Measurements from ENCODE around the gene CPXM1. TPM values are rescaled to one million over a fixed set of nuclear protein-coding genes. Genes with fewer than 3 reads are reported as not detected.
A peak's percentile ranks its signal among the peaks of the same experiment; 100 is the strongest.

The CPXM1 gene
- total RNA-seq, 1 donor from 2014 or later = 1.3 TPM

DNA sequence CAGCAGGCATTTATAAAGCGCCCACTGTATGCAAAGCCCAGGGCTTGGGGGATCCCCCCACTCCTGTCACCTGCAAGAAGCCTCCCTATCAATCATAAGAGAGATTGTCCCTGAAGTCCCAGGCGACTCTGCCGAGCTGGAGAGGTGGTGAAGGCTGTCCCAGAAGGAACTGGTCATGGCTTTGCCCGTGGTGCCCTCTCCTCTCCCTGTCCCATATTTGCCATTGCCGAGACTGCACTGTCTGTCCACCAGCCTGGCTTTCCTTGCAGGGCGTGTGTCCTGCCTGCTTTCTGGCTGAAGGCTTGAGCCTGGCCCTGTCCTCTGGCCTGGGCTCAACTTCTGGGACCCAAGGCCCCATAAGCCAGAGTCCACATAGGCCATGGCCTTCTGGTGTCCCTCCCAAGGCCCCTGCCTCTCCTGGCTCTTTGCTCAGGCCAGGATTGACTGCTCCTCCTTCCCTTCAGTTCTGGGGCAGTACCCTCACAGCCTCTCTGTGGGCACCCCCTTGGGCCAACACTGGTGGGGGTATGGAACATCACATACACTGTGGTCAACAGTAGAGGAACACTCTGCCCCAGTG is 46.9 kb downstream of the CPXM1 start:
- peaks cover 23% of the 10 kb centered on the region for H3K4me1 ChIP-seq
- intact Hi-C loops (cut with DNase I) = no loop called here
- DNase-seq = no peak

DNA sequence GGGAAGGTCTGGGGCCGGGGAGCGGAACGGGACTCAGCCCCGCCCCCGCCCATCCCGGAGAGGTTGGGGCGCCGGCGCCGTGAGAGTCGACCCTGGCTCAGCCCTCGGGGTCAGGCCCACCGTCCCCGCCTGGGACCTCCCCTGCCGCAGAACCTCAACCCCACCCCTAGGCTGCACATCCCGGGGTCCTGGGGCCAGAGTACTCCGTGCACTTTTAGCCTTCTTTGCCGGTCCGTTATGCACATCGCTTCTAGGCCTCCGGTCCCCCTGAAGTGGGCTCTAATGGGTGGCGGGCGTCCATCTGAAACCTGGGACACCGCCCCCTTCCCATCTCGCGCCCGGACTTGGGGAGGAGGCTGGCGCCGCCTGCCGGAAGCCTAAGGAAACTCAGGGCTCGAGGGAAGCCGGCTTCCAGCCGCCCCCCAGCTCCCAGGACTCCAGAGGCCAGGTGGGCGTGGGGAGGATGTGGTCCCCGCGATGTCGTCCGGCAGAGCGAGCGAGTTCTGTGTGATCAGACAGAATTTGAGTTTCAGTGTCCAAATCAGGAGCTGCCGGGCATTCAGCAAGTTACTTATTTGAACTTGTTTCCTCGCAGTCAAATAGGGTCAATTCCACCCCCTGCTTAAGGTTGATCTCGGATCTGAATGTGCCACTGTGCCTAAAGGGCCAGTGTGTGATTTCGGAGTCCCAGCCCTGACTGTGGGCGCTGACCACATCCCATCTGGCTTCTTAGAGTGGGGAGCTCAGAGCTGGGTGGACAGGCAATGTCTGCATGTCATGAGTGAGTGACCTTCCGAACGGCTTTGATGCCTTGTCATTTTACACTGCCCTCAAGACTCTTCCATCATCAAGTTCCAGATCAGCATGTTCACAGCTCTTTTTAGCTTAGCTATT is 47.6 kb downstream of the CPXM1 start:
- intact Hi-C loops (cut with DNase I) = no loop called here
- ATAC-seq (peak; percentile 5), DNase-seq (no peak)

More for the DNA sequence above, 46.9 kb downstream of the CPXM1 start:
- Histone ChIP-seq H3K27ac (no peak overlapping the region), H3K36me3 (no peaks in the 10 kb centered on the region), H3K9me3 (no peaks in the 10 kb centered on the region), H3K4me3 (no peak overlapping the region), H3K27me3 (no peaks in the 10 kb centered on the region)
- TF ChIP-seq, protein P1, sequence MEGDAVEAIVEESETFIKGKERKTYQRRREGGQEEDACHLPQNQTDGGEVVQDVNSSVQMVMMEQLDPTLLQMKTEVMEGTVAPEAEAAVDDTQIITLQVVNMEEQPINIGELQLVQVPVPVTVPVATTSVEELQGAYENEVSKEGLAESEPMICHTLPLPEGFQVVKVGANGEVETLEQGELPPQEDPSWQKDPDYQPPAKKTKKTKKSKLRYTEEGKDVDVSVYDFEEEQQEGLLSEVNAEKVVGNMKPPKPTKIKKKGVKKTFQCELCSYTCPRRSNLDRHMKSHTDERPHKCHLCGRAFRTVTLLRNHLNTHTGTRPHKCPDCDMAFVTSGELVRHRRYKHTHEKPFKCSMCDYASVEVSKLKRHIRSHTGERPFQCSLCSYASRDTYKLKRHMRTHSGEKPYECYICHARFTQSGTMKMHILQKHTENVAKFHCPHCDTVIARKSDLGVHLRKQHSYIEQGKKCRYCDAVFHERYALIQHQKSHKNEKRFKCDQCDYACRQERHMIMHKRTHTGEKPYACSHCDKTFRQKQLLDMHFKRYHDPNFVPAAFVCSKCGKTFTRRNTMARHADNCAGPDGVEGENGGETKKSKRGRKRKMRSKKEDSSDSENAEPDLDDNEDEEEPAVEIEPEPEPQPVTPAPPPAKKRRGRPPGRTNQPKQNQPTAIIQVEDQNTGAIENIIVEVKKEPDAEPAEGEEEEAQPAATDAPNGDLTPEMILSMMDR (IDR thresholded peaks at IDR 0.05) = no peak
- ATAC-seq = no peak

DNA sequence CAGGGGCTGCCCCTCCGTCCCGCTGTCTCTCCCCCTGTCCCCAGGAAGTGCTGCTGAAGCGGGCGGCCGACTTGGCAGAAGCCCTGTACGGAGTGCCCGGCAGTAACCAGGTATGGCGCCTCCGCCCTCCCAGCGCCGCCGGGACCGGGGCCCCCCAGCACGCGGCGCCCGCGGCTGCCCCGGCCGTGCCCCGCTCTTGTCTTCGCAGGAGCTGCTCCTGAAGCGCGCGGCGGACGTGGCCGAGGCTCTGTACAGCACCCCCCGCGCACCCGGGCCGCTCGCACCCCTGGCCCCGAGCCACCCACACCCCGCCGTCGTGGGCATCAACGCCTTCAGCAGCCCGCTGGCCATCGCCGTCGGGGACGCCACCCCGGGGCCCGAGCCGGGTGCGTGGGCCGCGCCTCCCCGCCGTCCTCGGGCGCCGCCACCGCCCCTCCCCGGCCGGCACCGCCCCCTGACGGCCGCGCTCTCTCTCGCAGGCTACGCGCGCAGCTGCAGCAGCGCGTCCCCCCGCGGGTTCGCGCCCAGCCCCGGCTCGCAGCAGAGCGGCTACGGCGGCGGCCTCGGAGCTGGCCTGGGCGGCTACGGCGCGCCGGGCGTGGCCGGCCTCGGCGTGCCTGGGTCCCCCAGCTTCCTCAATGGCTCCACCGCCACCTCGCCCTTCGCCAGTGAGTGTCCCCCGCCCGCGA is 48.4 kb downstream of the CPXM1 start:
- TF ChIP-seq, protein P1 (IDR thresholded peaks at IDR 0.05) = no peak
- intact Hi-C loops (cut with DNase I) = no loop called here
- H3K27ac ChIP-seq = no peak overlapping the region

More for the DNA sequence above, 47.6 kb downstream of the CPXM1 start:
- TF ChIP-seq, protein P1 (IDR thresholded peaks at IDR 0.05) = peak; percentile 67
- Histone ChIP-seq H3K4me1 (peaks cover 23% of the 10 kb centered on the region), H3K27me3 (no peaks in the 10 kb centered on the region), H3K36me3 (no peaks in the 10 kb centered on the region), H3K9me3 (no peaks in the 10 kb centered on the region), H3K4me3 (peak overlapping the region; percentile 48), H3K27ac (no peak overlapping the region)

DNA sequence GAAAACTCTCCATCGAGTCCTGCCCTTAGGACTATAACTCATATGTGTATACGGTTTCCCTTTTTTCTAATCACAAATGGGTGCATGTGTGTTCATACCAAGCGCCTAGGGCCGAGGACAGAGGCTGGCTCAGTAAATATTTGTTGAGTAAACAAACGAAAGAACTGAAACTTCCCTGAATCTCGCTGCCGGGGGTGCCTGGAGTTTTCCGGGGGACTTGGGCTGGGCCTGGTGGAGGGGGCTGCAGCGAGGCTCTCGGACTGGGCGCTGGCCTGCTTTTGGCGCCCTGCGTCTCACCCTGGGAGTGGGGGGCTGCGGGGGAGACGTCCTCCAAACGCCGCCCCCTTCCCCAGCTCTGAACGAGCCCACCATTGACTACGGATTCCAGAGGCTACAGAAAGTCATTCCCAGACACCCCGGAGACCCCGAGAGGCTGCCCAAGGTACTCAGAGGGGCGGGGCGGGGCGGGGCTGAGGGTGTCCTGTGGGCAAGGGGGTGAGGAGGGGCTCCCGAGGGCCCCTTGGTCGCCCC is 49.0 kb downstream of the CPXM1 start:
- Histone ChIP-seq H3K4me3 (peak overlapping the region; percentile 48), H3K4me1 (peaks cover 23% of the 10 kb centered on the region), H3K36me3 (no peaks in the 10 kb centered on the region), H3K27me3 (no peaks in the 10 kb centered on the region), H3K27ac (no peak overlapping the region), H3K9me3 (no peaks in the 10 kb centered on the region)
- ATAC-seq = no peak
- intact Hi-C loops (cut with DNase I) = no loop called here
- TF ChIP-seq, protein P1 (IDR thresholded peaks at IDR 0.05) = no peak
- DNase-seq = no peak

More for the DNA sequence above, 48.4 kb downstream of the CPXM1 start:
- H3K4me1 ChIP-seq = peaks cover 23% of the 10 kb centered on the region
- H3K36me3 ChIP-seq = no peaks in the 10 kb centered on the region
- peak overlapping the region; percentile 48 for H3K4me3 ChIP-seq
- peak; percentile 55 for ATAC-seq
- no peaks in the 10 kb centered on the region for H3K27me3 ChIP-seq
- no peaks in the 10 kb centered on the region for H3K9me3 ChIP-seq
- DNase-seq = peak; percentile 74

DNA sequence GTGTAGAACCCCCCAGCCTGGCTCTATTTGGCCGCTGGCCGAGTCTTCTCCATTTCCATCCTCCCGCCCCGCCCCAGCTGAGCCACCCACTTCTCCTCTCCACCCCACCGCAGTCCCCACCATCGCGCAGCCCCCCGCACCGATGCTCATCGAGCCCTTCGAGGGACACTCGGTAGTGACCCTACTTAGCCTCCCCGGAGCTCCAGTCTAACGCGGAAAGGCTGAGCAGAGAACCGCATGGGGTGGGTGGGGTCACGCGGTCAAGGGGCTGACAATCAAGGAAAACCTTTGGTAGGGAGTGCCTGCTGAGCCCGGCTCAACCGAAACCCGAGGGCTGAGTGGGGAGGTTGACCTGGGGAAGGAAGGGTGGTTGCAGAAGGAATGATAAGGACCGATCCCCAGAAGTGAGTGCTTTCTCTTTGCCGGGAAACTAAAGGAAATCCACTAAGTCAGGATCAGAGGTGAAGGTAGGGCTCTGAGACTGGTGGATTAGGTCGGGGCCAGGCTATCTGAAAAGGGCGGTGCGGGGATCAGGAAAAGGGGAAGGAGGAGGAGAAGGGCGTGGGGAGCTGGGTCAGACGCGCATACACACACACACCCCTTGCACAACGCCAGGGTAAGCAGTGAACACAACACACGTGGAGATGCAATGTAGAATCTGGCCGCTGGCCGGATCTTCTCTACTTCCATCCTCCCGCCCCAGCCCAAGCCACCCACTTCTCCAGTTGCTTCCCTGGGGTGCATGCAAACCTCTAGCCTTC is 49.8 kb downstream of the CPXM1 start:
- TF ChIP-seq, protein P1 (IDR thresholded peaks at IDR 0.05) = no peak
- H3K27ac ChIP-seq = no peak overlapping the region
- H3K4me3 ChIP-seq = peak overlapping the region; percentile 48
- H3K4me1 ChIP-seq = peaks cover 23% of the 10 kb centered on the region
- DNase-seq (peak; percentile 82), ATAC-seq (peak; percentile 79)
- H3K36me3 ChIP-seq = no peaks in the 10 kb centered on the region
- intact Hi-C loops (cut with DNase I) = no loop called here
- H3K27me3 ChIP-seq = no peaks in the 10 kb centered on the region
- no peaks in the 10 kb centered on the region for H3K9me3 ChIP-seq
